Fibroblast of the aortic adventitia (primary cell): ENCODE measurements around the gene POM121L12. TPM values are rescaled to one million over a fixed set of nuclear protein-coding genes. Genes with fewer than 3 reads are reported as not detected.

Experiments
- DNase-seq: peaks from one replicate; pipeline ENCODE4 v3.0.0-alpha.2; 2010; ENCODE audit warnings: low read depth
- H3K4me3 ChIP-seq: 2 replicates; pipeline ENCODE4 v1.5.1; 2011; ENCODE audit warnings: low read depth, mild to moderate bottlenecking, control low read depth, low read length, moderate library complexity
- CTCF ChIP-seq: IDR thresholded peaks from 2 replicates; pipeline ENCODE4 v1.5.1; 2011; ENCODE audit warnings: mild to moderate bottlenecking, low read length, control low read depth, inconsistent platforms; ENCODE audit not compliant: insufficient read depth
- total RNA-seq: library from RNA; depleted of rRNA; stranded (reverse); fragments of >200 nt; gene quantifications from 2 replicates; pipeline ENCODE4 v1.2.3, GENCODE V29; 2012; ENCODE audit warnings: low replicate concordance

The POM121L12 gene
- total RNA-seq, 1 donor: not detected

DNA sequence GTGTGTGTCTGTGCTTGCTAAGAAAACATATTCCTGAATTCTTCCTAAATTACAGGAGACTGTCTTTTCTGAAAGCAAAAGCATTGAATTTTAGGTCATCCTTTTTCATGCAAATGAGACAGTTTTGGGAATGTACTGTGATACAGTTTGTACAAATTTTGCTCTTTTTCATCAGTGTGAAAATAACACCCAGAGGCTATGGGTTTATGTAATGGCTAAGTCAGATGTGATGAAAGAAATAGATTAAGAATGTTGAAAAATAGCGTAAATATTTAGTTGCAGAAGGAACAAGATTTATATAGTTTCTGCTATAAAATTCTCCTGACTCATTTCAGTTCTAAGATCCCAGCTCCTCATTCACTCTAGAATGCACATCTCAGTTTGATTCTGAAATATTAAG, 24.6 kb downstream of the POM121L12 start:
- no peak for DNase-seq
- no peak for TF ChIP-seq CTCF
- no peak overlapping the region for H3K4me3 ChIP-seq

- DNase-seq: no peak
- no peak for TF ChIP-seq CTCF
- H3K4me3 ChIP-seq: no peak overlapping the region
These were observed 27.4 kb downstream of the POM121L12 start for GRCh38 chr7:53062796-53063195.

DNA sequence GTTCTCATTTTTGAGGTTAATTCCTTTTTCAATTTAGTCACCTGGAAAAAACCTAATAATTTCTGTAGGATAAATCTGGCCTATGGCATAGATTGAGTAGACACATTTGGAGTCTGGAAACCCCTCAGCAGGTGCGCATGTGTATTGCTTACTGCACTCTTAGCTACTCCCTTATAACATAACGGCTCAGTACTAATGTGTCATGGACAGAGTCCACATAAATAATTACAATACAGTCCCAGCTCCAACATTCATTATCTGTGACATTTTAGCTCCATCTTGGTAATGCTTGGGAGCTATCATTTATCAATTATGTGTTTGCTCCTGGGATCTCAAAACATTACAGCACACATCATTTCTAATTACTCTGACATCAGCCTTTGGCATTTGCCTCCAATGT, 33.2 kb downstream of the POM121L12 start:
- no peak for TF ChIP-seq CTCF
- DNase-seq: no peak
- no peak overlapping the region for H3K4me3 ChIP-seq

DNA sequence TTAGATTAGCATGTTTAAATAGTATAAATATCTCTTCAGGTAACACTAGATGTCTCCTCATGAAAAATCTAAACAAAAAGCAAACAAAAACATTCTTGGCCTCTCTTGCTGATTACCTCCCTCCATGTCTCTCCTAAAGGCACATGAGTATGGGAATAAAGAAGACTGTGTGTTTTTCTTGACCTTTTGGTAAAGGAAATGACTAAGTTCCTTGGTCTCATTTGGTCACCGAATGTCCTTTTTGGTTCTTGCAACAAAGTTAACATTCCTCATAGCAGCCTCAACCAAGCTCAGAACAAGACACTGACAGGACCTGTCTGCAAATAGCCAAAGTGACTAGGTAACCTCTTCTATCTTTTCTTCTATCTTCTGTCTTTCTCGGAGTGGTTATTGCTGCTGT, 35.5 kb downstream of the POM121L12 start:
- no peak for TF ChIP-seq CTCF
- no peak for DNase-seq

More for the DNA sequence above, 35.5 kb downstream of the POM121L12 start:
- no peak overlapping the region for H3K4me3 ChIP-seq
